Lung (tissue), 12 donors: ENCODE measurements around the gene PRKG1. TPM values are rescaled to one million over a fixed set of nuclear protein-coding genes. Genes with fewer than 3 reads are reported as not detected.
"Not testable (repeated sequence)": the region's sequence is repeated elsewhere in the genome, so short reads cannot be mapped to it uniquely, and the experiment has no call there.

Experiments
- ATAC-seq: fragments of 200-7000 bp; cut with Tn5 transposase; one replicate; pipeline ENCODE4 v1.9.1; 2020; ENCODE audit warnings: moderate number of reproducible peaks; ENCODE audit not compliant: insufficient read depth, low FRiP score
- DNase-seq, 3 donors: peaks; one replicate each; pipeline ENCODE4 v3.0.0-alpha.2; 2013 to 2017
- H3K27ac ChIP-seq, 2 donors: one replicate each; pipeline ENCODE4 v1.5.1; 2013; ENCODE audit warnings: mild to moderate bottlenecking in 2 of 2, moderate library complexity in 2 of 2, control low read depth in 1 of 2, inconsistent platforms in 1 of 2, low read depth in 1 of 2, low read length in 1 of 2
- H3K27me3 ChIP-seq, 3 donors: one replicate each; pipeline ENCODE4 v1.5.1; 2013; ENCODE audit warnings: low read length in 2 of 3; ENCODE audit not compliant: control insufficient read depth in 3 of 3, insufficient read depth in 3 of 3
- H3K36me3 ChIP-seq, 4 donors: one replicate each; pipeline ENCODE4 v1.5.1; 2013; ENCODE audit warnings: low read length in 4 of 4, mild to moderate bottlenecking in 1 of 4, moderate library complexity in 1 of 4; ENCODE audit not compliant: control insufficient read depth in 4 of 4, insufficient read depth in 4 of 4
- H3K4me1 ChIP-seq, 5 donors: one replicate each; pipeline ENCODE4 v1.5.1; 2013; ENCODE audit warnings: low read length in 5 of 5, mild to moderate bottlenecking in 2 of 5, moderate library complexity in 1 of 5; ENCODE audit not compliant: control insufficient read depth in 5 of 5, insufficient read depth in 5 of 5
- H3K4me3 ChIP-seq: one replicate; pipeline ENCODE4 v1.5.1; 2013; ENCODE audit warnings: mild to moderate bottlenecking, control low read depth, moderate library complexity
- H3K9ac ChIP-seq, 2 donors: one replicate each; pipeline ENCODE4 v1.5.1; 2013; ENCODE audit warnings: low read length in 2 of 2, control low read depth in 1 of 2; ENCODE audit not compliant: insufficient read depth in 1 of 2
- H3K9me3 ChIP-seq, 4 donors: one replicate each; pipeline ENCODE4 v1.5.1; 2013; ENCODE audit warnings: low read length in 3 of 4, mild to moderate bottlenecking in 1 of 4, moderate library complexity in 1 of 4; ENCODE audit not compliant: control insufficient read depth in 4 of 4, insufficient read depth in 3 of 4
- CTCF ChIP-seq: IDR thresholded peaks from 2 replicates; pipeline ENCODE4 v1.5.1; 2012; ENCODE audit warnings: mild to moderate bottlenecking; ENCODE audit errors: control extremely low read depth, extremely low read depth
- WGBS, 2 donors: extraction: QIAGEN DNeasy Blood & Tissue Kit; methylation state at CpG; one replicate each; pipeline ENCODE4 v1.1.7; 2013; 5-methylcytosine and 5-hydroxymethylcytosine counted together
- polyA plus RNA-seq, 2 donors: library from polyadenylated mRNA; stranded (reverse); fragments of 200-250 nt; gene quantifications; one replicate each; pipeline ENCODE4 v1.2.1, GENCODE V29; 2013
- total RNA-seq, 2 donors: library from RNA; depleted of rRNA in 1 of 2; stranded (reverse); fragments of >200 nt in 1 of 2; gene quantifications; one replicate each; pipeline ENCODE4 v1.2.1, GENCODE V29; 2014 to 2021
- donor health status: control.
- donor health status: control.
- donor health status: Bipolar disorder and iron deficiency.
- donor health status: healthy.
- donor health status: DM: yes; HTN: yes; CAD: no.

PRKG1 gene
- total and polyA plus RNA-seq, 4 donors = 2.1 to 50.8 (median 15.1) TPM

- 91 to 96% methylated on average over 2 of the region's 2 CpGs for WGBS, 2 donors
- Histone ChIP-seq H3K9ac (no peak overlapping the region), H3K27me3 (no peaks in the 10 kb centered on the region), H3K36me3 (no peaks in the 10 kb centered on the region), H3K4me3 (no peak overlapping the region), H3K27ac (no peak overlapping the region), H3K9me3 (no peaks in the 10 kb centered on the region), H3K4me1 (peaks cover 0 to 7% (median 3%) of the 10 kb centered on the region in 5 donors)
- no peak for TF ChIP-seq CTCF
- DNase-seq (no peak), ATAC-seq (no peak)
Measured at GRCh38 chr10:52229291-52229931, 1155.1 kb downstream of the PRKG1 start.

GRCh38 chr10:52232561-52233350 lies 1158.5 kb downstream of the PRKG1 start:
- TF ChIP-seq CTCF = no peak
- ATAC-seq = peak; percentile 69
- H3K36me3 ChIP-seq = no peaks in the 10 kb centered on the region
- H3K4me3 ChIP-seq = no peak overlapping the region
- DNase-seq = peak in 2 of 3 donors; percentile 34 to 37
- no peak overlapping the region for H3K9ac ChIP-seq
- no peak overlapping the region for H3K27ac ChIP-seq
- H3K4me1 ChIP-seq = peaks cover 0 to 7% (median 3%) of the 10 kb centered on the region in 5 donors
- 19 to 23% methylated on average over 4 of the region's 4 CpGs for WGBS, 2 donors
- no peaks in the 10 kb centered on the region for H3K9me3 ChIP-seq
- no peaks in the 10 kb centered on the region for H3K27me3 ChIP-seq

GRCh38 chr10:52233351-52233991 lies 1159.2 kb downstream of the PRKG1 start:
- not testable (repeated sequence) for ATAC-seq, H3K4me3 ChIP-seq, H3K9me3 ChIP-seq, DNase-seq, H3K9ac ChIP-seq, H3K27ac ChIP-seq, H3K36me3 ChIP-seq, H3K27me3 ChIP-seq, H3K4me1 ChIP-seq
- WGBS, 2 donors = 3 to 6% methylated on average over 5 to 7 of the region's 34 CpGs

- no peak for ATAC-seq
- Histone ChIP-seq H3K27ac (no peak overlapping the region), H3K36me3 (no peaks in the 10 kb centered on the region), H3K9ac (no peak overlapping the region), H3K4me3 (no peak overlapping the region), H3K4me1 (no peaks in the 10 kb centered on the region), H3K27me3 (no peaks in the 10 kb centered on the region), H3K9me3 (no peaks in the 10 kb centered on the region)
- no peak for TF ChIP-seq CTCF
- DNase-seq = no peak
- 80 to 91% methylated on average over 1 of the region's 1 CpG for WGBS, 2 donors
Measured at GRCh38 chr10:52239771-52240170, 1165.5 kb downstream of the PRKG1 start.
